Activated CD4-positive, alpha-beta memory T cell treated with anti-CD3 and anti-CD28 coated beads, Interleukin-2, amount 10 ng/mL, durations not matched to agents 7 days and 5 days (primary cell): ENCODE results near the gene ZNF302. TPM values are rescaled to one million over a fixed set of nuclear protein-coding genes. Genes with fewer than 3 reads are reported as not detected.
"Not testable (repeated sequence)": the region's sequence is repeated elsewhere in the genome, so short reads cannot be mapped to it uniquely, and the experiment has no call there.

ENCODE experiments used
- CTCF ChIA-PET: fragments of 350-600 bp; sonication (Branson Sonifier 250); formaldehyde crosslinking; loops from one replicate; lab custom pipeline; 2021; ENCODE audit warnings: antibody characterized with exemption, inconsistent platforms; lab: Charles Lee
- POLR2A ChIA-PET: fragments of 350-600 bp; sonication (Branson Sonifier 250); formaldehyde crosslinking; loops from one replicate; lab custom pipeline; 2021; ENCODE audit warnings: antibody characterized with exemption; lab: Charles Lee
- DNase-seq: peaks from one replicate; pipeline ENCODE4 v3.0.0-alpha.2; 2020
- H3K27ac Mint-ChIP-seq: one replicate; pipeline ENCODE4 v1.8.0; 2021; ENCODE audit warnings: mild to moderate bottlenecking, mixed read lengths
- H3K27me3 Mint-ChIP-seq: one replicate; pipeline ENCODE4 v1.8.0; 2021; ENCODE audit warnings: mixed read lengths
- H3K36me3 Mint-ChIP-seq: one replicate; pipeline ENCODE4 v1.8.0; 2021; ENCODE audit warnings: low read depth, mixed read lengths
- H3K4me1 Mint-ChIP-seq: one replicate; pipeline ENCODE4 v1.8.0; 2021; ENCODE audit warnings: mixed read lengths
- H3K4me3 Mint-ChIP-seq: one replicate; pipeline ENCODE4 v1.8.0; 2021; ENCODE audit warnings: mild to moderate bottlenecking, mixed read lengths
- H3K9me3 Mint-ChIP-seq: one replicate; pipeline ENCODE4 v1.8.0; 2021; ENCODE audit warnings: mixed read lengths
- total RNA-seq, 2 experiments: library from RNA; stranded (reverse); gene quantifications; one replicate each; pipeline ENCODE4 v1.2.3, GENCODE V29; 2021

ZNF302 gene
- total RNA-seq, 2 experiments from 2014 or later = 18.4 to 20.3 TPM

- no peak for DNase-seq
- no peak overlapping the region for H3K27ac Mint-ChIP-seq
- no peak overlapping the region for H3K4me3 Mint-ChIP-seq
- no peaks in the 10 kb centered on the region for H3K36me3 Mint-ChIP-seq
- no peaks in the 10 kb centered on the region for H3K27me3 Mint-ChIP-seq
- POLR2A ChIA-PET = interaction anchor here (0.8 kb wide), 1 partner anchor 14 kb away, joined by 3 read pairs; the partner anchor contains the start of gene ZNF302
- H3K4me1 Mint-ChIP-seq = peaks cover 16% of the 10 kb centered on the region
- peaks cover 11% of the 10 kb centered on the region for H3K9me3 Mint-ChIP-seq
- CTCF ChIA-PET = no interaction called here
Measured at GRCh38 chr19:34664168-34664567, 13.3 kb upstream of the ZNF302 start.

- Mint-ChIP-seq H3K36me3 (no peaks in the 10 kb centered on the region), H3K9me3 (peaks cover 11% of the 10 kb centered on the region), H3K4me3 (no peak overlapping the region), H3K4me1 (peaks cover 16% of the 10 kb centered on the region), H3K27ac (no peak overlapping the region), H3K27me3 (no peaks in the 10 kb centered on the region)
- ChIA-PET POLR2A (interaction anchor here (0.8 kb wide), 1 partner anchor 13 kb away, joined by 3 read pairs; the partner anchor contains the start of gene ZNF302), CTCF (no interaction called here)
- no peak for DNase-seq
Measured at GRCh38 chr19:34664870-34665269, 12.6 kb upstream of the ZNF302 start.

GRCh38 chr19:34665275-34665674 is 12.2 kb upstream of the ZNF302 start:
- CTCF ChIA-PET, H3K36me3 Mint-ChIP-seq, H3K27me3 Mint-ChIP-seq, H3K4me3 Mint-ChIP-seq, POLR2A ChIA-PET, H3K27ac Mint-ChIP-seq, DNase-seq: not testable (repeated sequence)
- peaks cover 16% of the 10 kb centered on the region for H3K4me1 Mint-ChIP-seq
- peaks cover 11% of the 10 kb centered on the region for H3K9me3 Mint-ChIP-seq

DNA sequence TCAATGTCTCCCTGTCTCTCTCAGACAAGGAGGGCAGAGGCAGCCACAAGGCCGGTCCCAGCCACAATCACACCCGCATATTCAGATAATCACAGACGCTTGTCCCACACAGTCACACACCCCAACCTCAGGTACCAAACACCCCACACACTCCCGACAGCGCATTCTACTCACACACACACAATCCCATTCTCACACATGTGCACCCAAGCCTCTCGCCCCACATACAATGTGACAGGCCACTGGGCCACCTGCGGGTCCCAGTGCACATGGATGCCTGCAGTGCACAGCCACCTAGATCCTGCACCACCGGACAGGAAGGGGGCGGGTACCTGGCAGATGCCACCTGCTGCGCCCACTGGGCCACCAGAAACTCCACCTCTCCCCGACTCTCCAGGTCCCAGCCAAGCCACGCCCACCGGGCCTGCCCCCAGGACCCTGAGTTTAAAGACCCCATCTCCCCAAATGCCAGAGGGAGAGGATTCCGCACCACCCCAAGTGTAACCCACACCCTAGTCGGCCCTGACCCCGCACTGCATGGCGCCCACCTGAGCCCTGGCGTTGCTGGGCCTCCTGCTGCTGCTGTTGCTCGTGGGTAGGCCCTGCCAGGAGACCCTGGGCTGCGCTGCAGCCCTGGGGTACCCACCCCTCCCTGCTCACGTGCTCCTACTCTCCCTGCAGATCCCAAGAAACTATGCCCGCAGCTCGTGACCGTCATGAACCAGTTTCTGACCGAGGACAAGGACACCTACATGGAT is 11.1 kb upstream of the ZNF302 start:
- H3K36me3 Mint-ChIP-seq = no peaks in the 10 kb centered on the region

GRCh38 chr19:34666958-34667265 is 10.6 kb upstream of the ZNF302 start:
- peaks cover 8% of the 10 kb centered on the region for H3K9me3 Mint-ChIP-seq
- no peaks in the 10 kb centered on the region for H3K36me3 Mint-ChIP-seq
- H3K27ac Mint-ChIP-seq = peak overlapping the region; percentile 31
- no peaks in the 10 kb centered on the region for H3K27me3 Mint-ChIP-seq
- CTCF ChIA-PET = no interaction called here
- DNase-seq = no peak
- peak overlapping the region; percentile 7 for H3K4me3 Mint-ChIP-seq
- H3K4me1 Mint-ChIP-seq = peaks cover 16% of the 10 kb centered on the region
- POLR2A ChIA-PET = interaction anchor here (2.0 kb wide), 1 partner anchor 10 kb away, joined by 17 read pairs; the partner anchor contains the start of genes SCGB2B2 and ZNF302

More for the DNA sequence above, 11.1 kb upstream of the ZNF302 start:
- no peak overlapping the region for H3K4me3 Mint-ChIP-seq
- no peak for DNase-seq
- no peaks in the 10 kb centered on the region for H3K27me3 Mint-ChIP-seq
- ChIA-PET CTCF (no interaction called here), POLR2A (interaction anchor here (2.0 kb wide), 1 partner anchor 11 kb away, joined by 17 read pairs; the partner anchor contains the start of genes SCGB2B2 and ZNF302)
- peaks cover 8% of the 10 kb centered on the region for H3K9me3 Mint-ChIP-seq
- peaks cover 16% of the 10 kb centered on the region for H3K4me1 Mint-ChIP-seq
- no peak overlapping the region for H3K27ac Mint-ChIP-seq

DNA sequence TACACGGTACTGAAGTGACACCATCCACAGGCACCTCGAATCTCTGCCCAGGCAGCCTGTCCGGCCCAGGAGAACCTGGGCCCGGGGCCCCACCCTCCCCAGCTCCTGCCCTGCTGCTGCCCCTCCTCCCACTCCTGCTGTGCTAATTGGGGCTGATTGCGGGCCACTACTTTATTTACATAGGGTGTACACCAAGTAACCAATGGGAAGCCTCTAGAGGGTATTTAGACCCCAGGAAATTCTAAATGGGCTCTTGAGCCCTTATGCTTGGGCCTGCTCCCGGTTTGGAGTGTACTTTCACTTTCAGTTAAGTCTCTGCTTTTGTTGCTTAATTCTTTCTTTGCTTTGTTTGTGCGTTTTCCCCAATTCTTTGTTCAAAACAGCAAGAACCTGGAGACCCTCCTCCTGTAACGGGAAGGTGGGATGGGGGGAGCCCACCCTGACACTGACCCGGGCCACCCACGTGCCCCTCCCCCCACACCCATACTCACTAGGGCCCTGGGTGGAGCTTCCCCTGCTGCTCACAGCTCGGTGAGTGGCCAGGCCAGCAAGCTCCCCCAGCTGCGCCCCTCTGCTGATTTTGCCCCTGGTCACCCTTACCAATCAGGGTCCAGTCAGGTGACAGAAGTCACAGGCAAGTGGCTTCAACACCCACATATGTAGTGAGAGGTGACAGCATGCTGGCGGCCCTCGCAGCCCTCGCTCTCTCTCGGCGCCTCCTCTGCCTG is 10.0 kb upstream of the ZNF302 start:
- POLR2A ChIA-PET = interaction anchor here (2.0 kb wide), 1 partner anchor 10 kb away, joined by 17 read pairs; the partner anchor contains the start of genes SCGB2B2 and ZNF302
- H3K27ac Mint-ChIP-seq = peak overlapping the region; percentile 71

GRCh38 chr19:34668077-34668689 is 9.3 kb upstream of the ZNF302 start:
- peaks cover 10% of the 10 kb centered on the region for H3K4me1 Mint-ChIP-seq
- CTCF ChIA-PET, DNase-seq, H3K9me3 Mint-ChIP-seq, H3K4me3 Mint-ChIP-seq, H3K27ac Mint-ChIP-seq, H3K36me3 Mint-ChIP-seq, H3K27me3 Mint-ChIP-seq: not testable (repeated sequence)
- POLR2A ChIA-PET = interaction anchor here (2.0 kb wide), 1 partner anchor 9 kb away, joined by 17 read pairs; the partner anchor contains the start of genes SCGB2B2 and ZNF302

More for the DNA sequence above, 10.0 kb upstream of the ZNF302 start:
- no peaks in the 10 kb centered on the region for H3K36me3 Mint-ChIP-seq
- H3K4me1 Mint-ChIP-seq = peaks cover 16% of the 10 kb centered on the region
- peak overlapping the region; percentile 42 for H3K4me3 Mint-ChIP-seq
- no peak for DNase-seq
- CTCF ChIA-PET = no interaction called here
- peaks cover 1% of the 10 kb centered on the region for H3K27me3 Mint-ChIP-seq
- H3K9me3 Mint-ChIP-seq = peaks cover 8% of the 10 kb centered on the region

DNA sequence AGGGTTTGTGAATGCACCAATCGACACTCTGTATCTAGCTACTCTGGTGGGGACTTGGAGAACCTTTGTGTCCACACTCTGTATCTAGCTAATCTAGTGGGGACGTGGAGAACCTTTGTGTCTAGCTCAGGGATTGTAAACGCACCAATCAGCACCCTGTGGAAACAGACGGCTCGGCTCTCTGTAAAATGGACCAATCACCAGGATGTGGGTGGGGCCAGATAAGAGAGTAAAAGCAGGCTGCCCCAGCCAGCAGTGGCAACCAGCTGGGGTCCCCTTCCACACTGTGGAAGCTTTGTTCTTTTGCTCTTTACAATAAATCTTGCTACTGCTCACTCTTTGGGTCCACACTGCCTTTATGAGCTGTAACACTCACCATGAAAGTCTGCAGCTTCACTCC is 8.8 kb upstream of the ZNF302 start:
- H3K27me3 Mint-ChIP-seq, H3K4me1 Mint-ChIP-seq, H3K36me3 Mint-ChIP-seq, H3K9me3 Mint-ChIP-seq, H3K27ac Mint-ChIP-seq, H3K4me3 Mint-ChIP-seq, DNase-seq, CTCF ChIA-PET: not testable (repeated sequence)
- POLR2A ChIA-PET = interaction anchor here (2.0 kb wide), 1 partner anchor 8 kb away, joined by 17 read pairs; the partner anchor contains the start of genes SCGB2B2 and ZNF302

GRCh38 chr19:34669305-34669704 is 8.2 kb upstream of the ZNF302 start:
- no peak overlapping the region for H3K27ac Mint-ChIP-seq
- peaks cover 1% of the 10 kb centered on the region for H3K27me3 Mint-ChIP-seq
- H3K4me3 Mint-ChIP-seq = no peak overlapping the region
- H3K9me3 Mint-ChIP-seq = peaks cover 8% of the 10 kb centered on the region
- POLR2A ChIA-PET = no interaction called here
- CTCF ChIA-PET = no interaction called here
- H3K4me1 Mint-ChIP-seq = peaks cover 9% of the 10 kb centered on the region
- peaks cover under 1% of the 10 kb centered on the region for H3K36me3 Mint-ChIP-seq
- no peak for DNase-seq

GRCh38 chr19:34671972-34672371 is 5.5 kb upstream of the ZNF302 start:
- peaks cover 16% of the 10 kb centered on the region for H3K4me1 Mint-ChIP-seq
- CTCF ChIA-PET = no interaction called here

GRCh38 chr19:34673590-34673989 is 3.9 kb upstream of the ZNF302 start:
- Mint-ChIP-seq H3K36me3 (peaks cover 17% of the 10 kb centered on the region), H3K4me1 (peaks cover 17% of the 10 kb centered on the region), H3K27me3 (peaks cover 1% of the 10 kb centered on the region), H3K27ac (no peak overlapping the region), H3K4me3 (no peak overlapping the region), H3K9me3 (peaks cover 8% of the 10 kb centered on the region)
- POLR2A ChIA-PET = no interaction called here
- no peak for DNase-seq
- CTCF ChIA-PET = interaction anchor here (0.6 kb wide), 1 partner anchor 1516 kb away, joined by 3 read pairs; no protein-coding TSS in a partner anchor

More at GRCh38 chr19:34671972-34672371, 5.5 kb upstream of the ZNF302 start:
- Mint-ChIP-seq H3K27ac (no peak overlapping the region), H3K36me3 (peaks cover 6% of the 10 kb centered on the region), H3K4me3 (no peak overlapping the region), H3K27me3 (peaks cover 1% of the 10 kb centered on the region), H3K9me3 (peaks cover 10% of the 10 kb centered on the region)
- no peak for DNase-seq
- POLR2A ChIA-PET = no interaction called here

DNA sequence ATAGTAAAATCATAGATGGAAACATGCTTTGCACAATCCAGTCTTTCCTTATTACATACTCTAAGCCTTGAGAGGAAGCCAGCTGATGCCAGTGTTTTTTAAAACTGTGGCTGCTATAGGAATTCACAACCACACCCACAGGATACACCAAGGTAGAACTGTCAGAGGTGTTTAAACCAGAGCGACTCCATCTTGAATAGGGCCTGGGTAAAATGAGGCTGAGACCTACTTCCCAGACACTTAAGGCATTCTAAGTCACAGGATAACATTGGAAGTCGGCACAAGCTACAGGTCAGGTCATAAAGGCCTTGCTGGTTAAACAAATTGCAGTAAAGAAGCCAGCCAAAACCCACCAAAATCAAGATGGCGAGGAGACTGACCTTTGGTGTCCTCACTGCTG is 2.2 kb upstream of the ZNF302 start:
- H3K27ac Mint-ChIP-seq = no peak overlapping the region
- H3K36me3 Mint-ChIP-seq = peaks cover 33% of the 10 kb centered on the region
- peaks cover 1% of the 10 kb centered on the region for H3K27me3 Mint-ChIP-seq
- H3K9me3 Mint-ChIP-seq = peaks cover 22% of the 10 kb centered on the region
- ChIA-PET CTCF (interaction anchor here (1.6 kb wide), 1 partner anchor 36 kb away, joined by 3 read pairs; no protein-coding TSS in a partner anchor), POLR2A (no interaction called here)
- peaks cover 30% of the 10 kb centered on the region for H3K4me1 Mint-ChIP-seq
- no peak for DNase-seq
- no peak overlapping the region for H3K4me3 Mint-ChIP-seq
